Kidney epithelial cell (primary cell): ENCODE results near the gene WNT7A. TPM values are rescaled to one million over a fixed set of nuclear protein-coding genes. Genes with fewer than 3 reads are reported as not detected.

Experiments used
- DNase-seq: peaks from one replicate; pipeline ENCODE4 v3.0.0-alpha.2; 2010; ENCODE audit warnings: low read depth
- H3K27me3 ChIP-seq: 2 replicates; pipeline ENCODE4 v1.6.0; 2011; ENCODE audit warnings: low read length; ENCODE audit not compliant: control insufficient read depth, insufficient read depth
- H3K36me3 ChIP-seq: 2 replicates; pipeline ENCODE4 v1.5.1; 2011; ENCODE audit warnings: low read length; ENCODE audit not compliant: control insufficient read depth, insufficient read depth
- H3K4me3 ChIP-seq: 2 replicates; pipeline ENCODE4 v1.5.1; 2011; ENCODE audit warnings: low read depth, mild to moderate bottlenecking, control low read depth, low read length
- CTCF ChIP-seq: IDR thresholded peaks from 2 replicates; pipeline ENCODE4 v1.5.1; 2011; ENCODE audit warnings: mild to moderate bottlenecking, moderate library complexity, low read length, control low read depth, inconsistent platforms; ENCODE audit not compliant: insufficient read depth, poor library complexity, severe bottlenecking
- total RNA-seq: library from RNA; depleted of rRNA; stranded (reverse); fragments of >200 nt; gene quantifications from 2 replicates; pipeline ENCODE4 v1.2.3, GENCODE V29; 2015

The WNT7A gene
- total RNA-seq, 1 donor from 2014 or later: 14.4 TPM

- Histone ChIP-seq H3K27me3 (no peaks in the 10 kb centered on the region), H3K36me3 (no peaks in the 10 kb centered on the region), H3K4me3 (no peak overlapping the region)
- TF ChIP-seq CTCF: no peak
- no peak for DNase-seq
Observed at GRCh38 chr3:13800064-13800463, 79.8 kb downstream of the WNT7A start.

- Histone ChIP-seq H3K36me3 (no peaks in the 10 kb centered on the region), H3K27me3 (peaks cover 3% of the 10 kb centered on the region), H3K4me3 (no peak overlapping the region)
- no peak for TF ChIP-seq CTCF
- no peak for DNase-seq
Observed at GRCh38 chr3:13798401-13798800, 81.5 kb downstream of the WNT7A start.

GRCh38 chr3:13796701-13797460 lies 83.0 kb downstream of the WNT7A start:
- no peak for DNase-seq
- no peaks in the 10 kb centered on the region for H3K36me3 ChIP-seq
- no peak overlapping the region for H3K4me3 ChIP-seq
- TF ChIP-seq CTCF: no peak
- peaks cover 18% of the 10 kb centered on the region for H3K27me3 ChIP-seq

GRCh38 chr3:13795816-13796215 lies 84.1 kb downstream of the WNT7A start:
- TF ChIP-seq CTCF: no peak
- Histone ChIP-seq H3K27me3 (peaks cover 21% of the 10 kb centered on the region), H3K4me3 (no peak overlapping the region), H3K36me3 (no peaks in the 10 kb centered on the region)
- no peak for DNase-seq

GRCh38 chr3:13794322-13794721 lies 85.5 kb downstream of the WNT7A start:
- Histone ChIP-seq H3K27me3 (peaks cover 21% of the 10 kb centered on the region), H3K4me3 (no peak overlapping the region), H3K36me3 (no peaks in the 10 kb centered on the region)
- no peak for DNase-seq
- no peak for TF ChIP-seq CTCF

- TF ChIP-seq CTCF: no peak
- Histone ChIP-seq H3K27me3 (peaks cover 21% of the 10 kb centered on the region), H3K36me3 (no peaks in the 10 kb centered on the region), H3K4me3 (no peak overlapping the region)
- no peak for DNase-seq
Observed at GRCh38 chr3:13793451-13793850, 86.4 kb downstream of the WNT7A start.
